Activated gamma-delta T cell treated with Interleukin-2 at 50 U/mL for 16 hours (primary cell): Measurements from ENCODE around the gene IDE.

Experiments used
- DNase-seq: peaks from one replicate; pipeline ENCODE4 v3.0.0-alpha.2; 2020

Gene IDE

DNA sequence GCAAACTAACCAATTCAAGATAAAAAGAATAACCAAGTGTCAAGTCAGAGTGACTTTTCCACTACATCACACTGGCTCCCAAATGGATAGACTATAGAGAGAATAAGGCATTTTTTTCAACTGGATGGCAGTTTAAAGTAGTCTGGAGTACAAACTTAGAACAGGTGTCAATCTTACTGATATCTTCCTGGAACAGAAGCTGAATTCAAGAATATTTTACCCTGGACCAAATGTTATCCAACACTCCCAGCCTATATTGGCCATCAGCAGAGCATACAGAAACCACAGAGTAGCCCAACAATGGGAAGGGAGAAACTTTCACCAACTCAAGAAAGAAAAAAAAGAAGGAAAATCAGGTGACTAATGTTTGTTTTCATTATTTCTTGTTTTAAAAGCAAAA is 11.5 kb downstream of the IDE start:
- DNase-seq, result no peak

DNA sequence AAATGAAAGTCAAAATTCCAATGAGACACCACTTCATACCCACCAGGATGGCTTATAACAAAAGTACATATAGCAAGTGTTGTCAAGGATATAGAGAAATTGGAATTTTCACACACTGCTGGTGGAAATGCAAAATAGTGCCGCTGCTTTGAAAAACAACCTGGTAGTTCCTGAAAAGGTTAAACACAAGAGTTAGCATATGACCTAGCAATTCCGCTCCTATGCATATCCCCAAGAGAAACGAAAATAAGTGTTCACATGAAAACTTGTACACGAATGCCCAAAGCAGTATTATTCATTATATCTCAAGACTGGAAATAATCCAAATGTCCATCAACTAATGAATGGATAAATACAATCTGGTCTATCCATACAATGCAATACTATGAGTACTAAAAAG is 14.8 kb downstream of the IDE start:
- DNase-seq, result no peak

DNA sequence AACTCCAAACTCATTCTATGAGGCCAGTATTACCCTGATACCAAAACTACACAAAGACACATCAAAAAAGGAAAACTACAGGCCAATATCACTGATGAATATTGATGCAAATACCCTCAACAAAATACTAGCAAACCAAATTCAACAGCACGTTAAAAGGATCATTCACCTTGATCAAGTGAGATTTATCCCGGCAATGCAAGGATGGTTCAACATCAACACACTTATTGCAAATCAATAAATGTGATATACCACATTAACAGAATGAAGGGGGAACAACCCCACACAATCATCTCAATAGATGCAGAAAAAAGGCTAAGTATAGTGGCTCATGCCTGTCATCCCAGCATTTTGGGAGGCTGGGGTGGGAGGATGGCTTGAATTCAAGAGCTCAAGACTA is 19.9 kb downstream of the IDE start:
- DNase-seq, result no peak

GRCh38 chr10:92552310-92552709 is 21.6 kb downstream of the IDE start:
- DNase-seq, result no peak

GRCh38 chr10:92550924-92551323 is 23.0 kb downstream of the IDE start:
- no peak for DNase-seq

DNA sequence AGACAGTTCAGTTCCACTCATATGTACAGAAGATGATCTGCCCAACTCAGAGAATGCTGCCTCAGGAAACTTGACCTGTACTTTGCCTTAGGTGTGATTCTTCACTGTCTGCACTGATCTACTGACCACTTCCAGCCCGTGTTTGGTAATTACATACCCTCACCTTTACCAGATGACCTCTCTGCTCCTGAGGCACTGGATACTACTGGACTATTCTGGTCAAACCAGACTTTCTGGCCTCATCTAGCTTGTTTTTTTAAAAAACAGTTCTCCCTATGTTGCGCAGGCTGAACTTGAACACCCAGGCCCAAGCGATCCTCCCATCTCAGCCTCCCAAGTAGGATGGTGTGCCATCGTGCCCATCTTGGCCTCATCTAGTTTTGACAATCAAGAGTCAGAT is 26.2 kb downstream of the IDE start:
- no peak for DNase-seq

DNA sequence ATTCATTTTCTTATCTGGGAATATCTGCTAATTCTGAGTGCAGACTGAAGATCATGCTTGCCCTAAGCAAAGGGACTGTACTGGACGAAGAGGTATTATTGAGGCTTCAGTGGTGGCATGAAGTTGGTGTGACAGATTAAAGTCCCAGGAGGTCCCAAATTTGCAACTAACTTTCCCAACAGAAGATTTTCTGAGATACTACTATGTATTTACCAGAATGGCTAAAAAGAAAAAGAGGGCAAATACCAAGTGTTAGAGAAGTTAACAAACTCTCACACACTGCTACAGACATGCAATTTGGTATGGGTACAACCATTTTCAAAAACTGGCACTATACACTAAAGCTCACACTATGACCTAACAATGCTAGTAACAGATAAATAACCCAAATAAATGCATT is 28.3 kb downstream of the IDE start:
- DNase-seq, result no peak

DNA sequence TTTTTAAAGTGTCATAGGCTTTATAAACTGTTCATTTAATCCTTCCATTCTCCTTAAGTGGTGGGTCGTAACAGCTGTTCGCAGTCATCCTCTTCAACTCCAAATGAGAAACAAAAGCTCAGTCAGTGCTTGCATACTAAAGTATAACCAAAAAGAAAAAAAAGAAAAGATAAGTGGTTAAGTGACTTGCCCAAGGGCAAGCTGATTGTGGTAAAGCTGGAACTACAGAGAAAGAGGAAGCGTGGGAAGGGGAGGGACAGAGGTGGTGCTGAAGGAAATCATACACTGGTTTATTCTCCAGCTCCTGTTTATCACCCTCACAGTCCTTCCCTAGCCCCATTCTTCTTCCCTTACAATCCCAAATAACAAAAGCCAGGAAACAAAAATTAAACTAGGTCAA is 29.6 kb downstream of the IDE start:
- no peak for DNase-seq

- DNase-seq, result no peak
Observed at GRCh38 chr10:92542458-92542857, 31.4 kb downstream of the IDE start.

GRCh38 chr10:92541583-92541982 is 32.3 kb downstream of the IDE start:
- no peak for DNase-seq

DNA sequence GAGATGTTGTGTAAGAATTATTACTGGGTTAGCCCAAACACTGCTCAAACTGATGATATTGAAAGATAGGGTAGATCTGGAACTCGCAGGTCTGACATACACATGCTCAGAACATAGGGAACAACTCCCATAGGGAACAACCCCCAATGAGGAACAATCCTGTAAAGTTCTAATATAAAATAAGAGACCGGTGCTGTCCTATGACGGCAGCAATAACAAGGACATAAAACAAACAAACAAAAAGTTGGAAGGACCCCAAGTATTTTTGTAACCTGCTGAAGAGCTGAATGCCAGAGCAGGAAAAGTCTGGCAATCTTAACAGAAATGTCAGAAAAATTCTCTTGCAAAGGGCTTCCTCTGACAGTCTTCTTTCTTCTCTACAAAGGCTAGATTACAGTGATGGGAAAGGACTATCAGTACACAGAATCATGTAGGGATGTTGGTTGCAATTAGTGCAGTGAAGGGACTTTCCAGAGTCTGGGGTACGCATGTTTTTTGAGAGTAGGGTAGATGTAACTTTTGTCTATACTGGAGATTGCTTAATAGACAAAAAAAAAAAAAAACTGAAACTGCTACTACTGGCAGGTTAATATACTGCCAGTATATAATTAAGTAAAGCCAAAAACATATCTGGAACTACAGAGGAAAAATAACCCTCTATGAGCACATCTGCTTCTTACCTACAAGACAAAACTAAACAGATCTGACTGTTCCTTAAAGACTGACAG is 35.5 kb downstream of the IDE start:
- DNase-seq, result no peak

DNA sequence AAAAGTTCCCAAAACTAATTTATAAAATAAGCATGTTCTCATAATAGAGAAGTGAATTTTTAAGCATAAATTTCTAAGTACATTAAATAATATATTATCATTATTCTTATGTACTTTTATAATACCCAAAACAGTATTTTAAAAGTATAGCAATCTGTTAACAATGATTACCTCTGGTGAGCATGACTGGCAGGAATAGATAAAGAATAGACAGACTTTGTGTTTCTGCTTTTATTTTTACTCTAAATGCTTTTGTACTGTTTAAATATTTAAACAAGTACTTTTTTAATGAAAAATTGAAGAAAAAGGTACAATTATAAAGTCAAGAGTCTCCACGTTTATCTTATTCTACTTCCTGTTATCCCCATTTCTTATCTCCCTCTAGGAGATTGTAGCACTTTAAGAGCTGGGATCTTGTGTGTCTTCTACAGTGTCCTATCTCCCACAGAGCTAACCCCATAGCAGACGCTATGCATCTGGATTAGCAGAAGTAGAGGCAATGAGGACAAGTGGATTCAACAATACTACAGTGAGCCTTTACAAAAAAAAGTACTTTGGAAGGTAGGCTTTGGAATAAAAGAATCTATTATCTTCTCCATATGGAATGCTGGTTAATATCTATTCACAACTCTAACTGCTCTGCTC is 42.9 kb downstream of the IDE start:
- DNase-seq, result no peak

DNA sequence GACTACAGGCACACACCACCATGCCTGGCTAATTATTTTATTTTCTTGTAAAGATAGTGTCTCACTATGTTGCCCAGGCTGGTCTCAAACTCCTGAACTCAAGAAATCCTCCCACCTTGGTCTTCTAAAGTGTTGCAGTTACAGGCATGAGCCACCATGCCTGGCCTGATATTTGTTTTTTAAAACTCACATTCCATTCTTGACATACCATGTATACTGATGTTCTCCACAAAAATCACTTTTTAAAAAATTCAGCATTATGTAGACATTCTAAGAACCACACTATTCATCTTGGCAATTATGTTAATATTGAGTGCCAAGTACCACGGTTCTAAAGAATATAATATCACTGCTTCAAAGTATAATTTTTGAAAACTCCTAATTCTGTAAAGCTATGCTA is 43.5 kb downstream of the IDE start:
- no peak for DNase-seq

DNA sequence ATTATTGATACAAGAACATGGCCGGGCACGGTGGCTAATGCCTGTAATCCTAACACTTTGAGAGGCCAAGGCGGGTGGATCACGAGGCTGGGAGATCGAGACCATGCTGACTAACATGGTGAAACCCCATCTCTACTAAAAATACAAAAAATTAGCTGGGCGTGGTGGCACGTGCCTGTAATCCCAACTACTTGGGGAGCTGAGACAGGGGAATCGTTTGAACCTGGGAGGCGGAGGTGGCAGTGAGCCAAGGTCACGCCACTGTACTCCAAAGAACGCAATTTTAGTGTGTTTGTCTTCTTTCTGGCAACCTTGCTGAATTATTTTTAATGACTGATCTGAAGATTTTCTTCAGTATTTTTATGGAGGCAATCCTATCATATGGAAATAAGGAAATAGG is 46.2 kb downstream of the IDE start:
- no peak for DNase-seq

DNA sequence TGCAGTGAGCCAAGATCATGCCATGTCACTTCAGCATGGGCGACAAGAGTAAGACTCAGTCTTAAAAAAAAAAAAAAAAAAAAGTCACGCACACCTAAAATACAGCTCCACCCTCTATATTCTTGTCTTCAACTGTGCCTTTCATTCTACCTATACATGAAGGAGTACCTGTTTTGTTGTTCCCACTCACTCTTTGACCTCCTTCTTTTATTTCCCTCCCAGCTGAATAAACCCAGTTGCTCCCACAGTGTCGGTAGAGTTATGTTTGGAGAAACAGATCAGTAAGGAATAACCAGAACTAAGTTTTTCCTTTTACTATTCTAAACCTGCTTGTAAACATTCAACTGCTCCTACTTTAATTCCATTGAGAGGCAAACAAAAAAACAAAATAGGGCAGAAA is 50.3 kb downstream of the IDE start:
- no peak for DNase-seq

GRCh38 chr10:92517034-92517655 is 56.7 kb downstream of the IDE start:
- DNase-seq, result peak; percentile 70

GRCh38 chr10:92508866-92509265 is 65.0 kb downstream of the IDE start:
- no peak for DNase-seq

GRCh38 chr10:92506336-92506735 is 67.6 kb downstream of the IDE start:
- DNase-seq, result no peak

DNA sequence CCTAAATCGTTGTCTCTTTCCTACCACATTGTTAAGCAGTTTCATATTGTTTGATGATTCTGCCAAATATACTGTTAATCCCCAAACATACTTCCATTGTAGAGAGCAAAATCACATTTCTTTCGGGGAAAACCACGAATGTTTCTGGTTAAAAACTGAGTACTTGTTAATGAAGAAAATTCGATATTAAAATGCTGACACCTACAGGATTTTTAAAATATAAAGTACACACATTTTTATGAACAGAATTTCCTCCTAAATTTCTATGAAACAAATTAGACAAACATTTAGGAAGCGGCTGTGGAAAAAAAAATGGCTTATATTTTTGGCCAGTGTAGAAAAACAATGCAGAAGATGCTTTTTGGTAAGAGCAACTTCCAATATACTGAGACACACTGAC is 68.8 kb downstream of the IDE start:
- DNase-seq, result no peak

DNA sequence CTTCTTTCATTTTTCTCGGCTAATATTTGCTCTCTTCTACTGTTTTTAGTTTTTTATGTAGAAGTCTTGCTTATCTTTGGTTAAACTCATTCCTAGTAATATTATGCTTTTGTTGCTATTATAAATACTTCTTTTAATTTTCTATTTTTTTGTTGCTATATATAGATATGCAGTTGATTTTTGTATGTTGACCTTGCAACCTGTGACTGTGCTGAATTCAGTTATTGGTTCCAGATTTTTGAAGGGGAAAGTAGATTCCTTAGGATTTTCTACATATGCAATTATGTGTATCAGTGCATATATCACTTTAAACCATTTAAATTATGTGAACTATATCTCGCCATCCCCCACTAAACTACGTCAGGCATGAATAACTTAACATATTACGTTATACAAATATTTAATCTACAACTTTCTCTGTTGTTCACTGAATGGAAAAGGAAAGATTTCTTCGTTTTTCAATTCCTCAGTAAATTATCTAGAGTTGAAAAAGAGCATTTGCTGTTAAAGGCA is 71.5 kb downstream of the IDE start:
- no peak for DNase-seq

DNA sequence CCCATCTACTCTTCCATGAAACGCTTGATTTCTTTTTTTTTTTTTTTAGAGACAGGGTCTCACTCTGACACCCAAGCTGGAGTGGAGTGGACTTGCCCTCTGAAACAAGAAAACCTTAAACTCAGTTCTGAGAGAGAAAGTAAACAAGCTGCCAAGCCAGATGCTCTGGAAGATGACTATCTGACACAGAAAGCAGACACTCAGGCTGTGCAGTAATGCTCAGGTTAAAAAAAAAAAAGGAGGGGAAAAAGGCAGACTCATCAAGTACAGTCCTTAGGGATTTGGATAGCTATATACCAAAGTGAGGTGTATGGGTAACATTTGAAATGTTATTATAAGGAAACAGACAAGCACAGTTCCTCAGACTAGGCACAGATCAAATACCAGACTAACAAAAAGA is 80.5 kb downstream of the IDE start:
- DNase-seq, result no peak

- DNase-seq, result no peak
Observed at GRCh38 chr10:92492748-92493240, 81.1 kb downstream of the IDE start.

GRCh38 chr10:92490387-92490786 is 83.5 kb downstream of the IDE start:
- no peak for DNase-seq

- DNase-seq, result no peak
Observed at GRCh38 chr10:92486637-92487036, 87.3 kb downstream of the IDE start.
